Stomach (tissue), 4 donors: ENCODE data around the gene OPHN1.
"Not testable (repeated sequence)": the region's sequence is repeated elsewhere in the genome, so short reads cannot be mapped to it uniquely, and the experiment has no call there.

ENCODE experiments used
- POLR2A ChIP-seq, 4 donors: fragments of 450-650 bp; IDR thresholded peaks; one replicate each; pipeline ENCODE4 v1.6.1; 2016; ENCODE audit warnings: antibody characterized with exemption in 4 of 4, control low read depth in 2 of 4, mild to moderate bottlenecking in 1 of 4, moderate library complexity in 1 of 4
- POLR2AphosphoS5 ChIP-seq, 3 donors: sonication (generic); formaldehyde crosslinking; IDR thresholded peaks; one replicate each; pipeline ENCODE4 v1.6.1; 2016; ENCODE audit warnings: antibody characterized with exemption in 3 of 3
- TF ChIP-seq, protein P1 (sequence below), 7 experiments: fragments of 450-650 bp in 4 of 7; fragments of 200-600 bp in 3 of 7; sonication (generic) in 3 of 7; IDR thresholded peaks; one replicate each; pipeline ENCODE4 v1.5.1; 2016 to 2019; ENCODE audit warnings: antibody characterized with exemption in 7 of 7, control low read depth in 2 of 7, mild to moderate bottlenecking in 1 of 7

DNA sequence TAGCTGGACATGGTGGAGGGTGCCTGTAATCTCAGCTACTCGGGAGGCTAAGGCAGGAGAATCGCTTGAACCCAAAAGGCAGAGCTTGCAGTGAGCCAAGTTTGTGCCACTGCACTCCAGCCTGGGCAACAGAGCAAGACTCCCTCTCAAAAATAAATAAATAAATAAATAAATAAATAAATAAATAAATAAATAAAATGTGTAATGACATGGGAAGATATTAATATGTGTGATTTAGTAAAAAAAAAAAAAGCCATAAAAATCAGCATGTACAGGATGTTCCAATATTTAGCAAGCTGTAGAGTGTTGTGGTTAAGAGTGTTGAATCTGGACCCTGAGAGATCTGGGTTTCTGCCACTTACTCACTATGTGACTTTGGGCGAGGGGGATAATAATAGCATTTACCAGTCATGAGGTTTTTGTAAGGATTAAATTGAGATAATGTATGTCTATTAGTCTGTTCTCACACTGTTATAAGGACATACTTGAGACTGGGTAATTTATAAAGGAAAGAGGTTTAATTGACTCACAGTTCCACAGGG is 43.8 kb downstream of the OPHN1 start:
- not testable (repeated sequence) for TF ChIP-seq POLR2AphosphoS5, POLR2A (IDR thresholded peaks at IDR 0.05)
- TF ChIP-seq, protein P1, sequence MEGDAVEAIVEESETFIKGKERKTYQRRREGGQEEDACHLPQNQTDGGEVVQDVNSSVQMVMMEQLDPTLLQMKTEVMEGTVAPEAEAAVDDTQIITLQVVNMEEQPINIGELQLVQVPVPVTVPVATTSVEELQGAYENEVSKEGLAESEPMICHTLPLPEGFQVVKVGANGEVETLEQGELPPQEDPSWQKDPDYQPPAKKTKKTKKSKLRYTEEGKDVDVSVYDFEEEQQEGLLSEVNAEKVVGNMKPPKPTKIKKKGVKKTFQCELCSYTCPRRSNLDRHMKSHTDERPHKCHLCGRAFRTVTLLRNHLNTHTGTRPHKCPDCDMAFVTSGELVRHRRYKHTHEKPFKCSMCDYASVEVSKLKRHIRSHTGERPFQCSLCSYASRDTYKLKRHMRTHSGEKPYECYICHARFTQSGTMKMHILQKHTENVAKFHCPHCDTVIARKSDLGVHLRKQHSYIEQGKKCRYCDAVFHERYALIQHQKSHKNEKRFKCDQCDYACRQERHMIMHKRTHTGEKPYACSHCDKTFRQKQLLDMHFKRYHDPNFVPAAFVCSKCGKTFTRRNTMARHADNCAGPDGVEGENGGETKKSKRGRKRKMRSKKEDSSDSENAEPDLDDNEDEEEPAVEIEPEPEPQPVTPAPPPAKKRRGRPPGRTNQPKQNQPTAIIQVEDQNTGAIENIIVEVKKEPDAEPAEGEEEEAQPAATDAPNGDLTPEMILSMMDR (IDR thresholded peaks at IDR 0.05): not testable (repeated sequence)
